Measurements from ENCODE around the gene NFKBIE.
A peak's percentile ranks its signal among the peaks of the same experiment; 100 is the strongest.

NFKBIE gene

DNA sequence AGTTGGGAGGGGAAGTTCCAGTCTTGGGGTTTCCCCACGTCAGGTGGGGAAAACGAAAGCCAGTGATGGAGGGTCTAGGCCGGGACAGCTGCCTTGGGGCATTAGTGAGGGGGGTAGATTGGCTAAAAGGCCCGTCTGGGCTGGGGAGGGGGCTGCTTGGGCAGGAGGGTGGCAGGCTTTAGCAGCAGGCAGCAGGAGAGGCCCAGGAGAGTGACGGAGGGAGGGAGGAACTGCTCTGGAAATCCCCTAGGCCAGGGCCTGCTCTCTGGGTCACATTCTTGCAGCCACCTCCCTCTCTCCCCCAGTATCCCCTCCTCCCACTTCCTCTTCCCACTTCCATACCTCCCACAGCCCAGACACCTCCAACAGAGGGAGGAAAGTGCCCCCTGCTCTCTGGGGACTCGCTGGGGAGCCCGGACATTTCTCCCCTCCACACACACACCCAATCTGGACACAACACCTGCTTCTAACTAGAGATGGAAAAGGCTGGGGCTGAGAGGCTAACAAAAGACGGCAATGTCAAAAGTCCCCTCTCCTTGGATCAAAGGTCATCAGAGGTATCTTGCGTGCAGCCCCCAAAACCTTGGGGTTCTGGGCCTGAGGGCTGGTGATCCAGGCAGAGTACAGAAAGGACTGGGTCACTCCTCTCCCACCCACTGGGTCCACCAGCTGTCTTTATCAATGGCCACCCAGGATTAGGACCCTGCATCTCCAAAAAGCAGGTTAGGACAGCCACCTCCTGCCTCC, 1.8 kb downstream of the NFKBIE start:
- peaks cover 18% of the 10 kb centered on the region for H4K20me1 ChIP-seq (ENCODE audit: insufficient read depth, low read length, poor library complexity, severe bottlenecking)
- peak overlapping the region; percentile 93 for H3K4me2 ChIP-seq (ENCODE audit: low read depth, low read length, poor library complexity, severe bottlenecking)
- H3K79me2 ChIP-seq (ENCODE audit: insufficient read depth, low read length), result peaks cover 36% of the 10 kb centered on the region
- H2AFZ ChIP-seq (ENCODE audit: low read length), result no peak overlapping the region
- no peaks in the 10 kb centered on the region for H3F3A ChIP-seq (ENCODE audit: low read depth)
- no peaks in the 10 kb centered on the region for H3K27me3 ChIP-seq (ENCODE audit: insufficient read depth, low read length, poor library complexity, severe bottlenecking)
- peaks cover 3% of the 10 kb centered on the region; the same call in 1 of the 2 replicates for H3K36me3 ChIP-seq (ENCODE audit: insufficient read depth, low read length)
- peaks cover 38% of the 10 kb centered on the region for H3K4me1 ChIP-seq (ENCODE audit: insufficient read depth, low read length, poor library complexity, severe bottlenecking)
- peak overlapping the region; percentile 85 for H3K4me3 ChIP-seq (ENCODE audit: low read length, poor library complexity, severe bottlenecking)
- H3K9ac ChIP-seq (ENCODE audit: low read depth, low read length, poor library complexity, severe bottlenecking), result peak overlapping the region; percentile 82
- H3K9me3 ChIP-seq (ENCODE audit: insufficient read depth, low read depth, low read length), result no peaks in the 10 kb centered on the region
- no peaks in the 10 kb centered on the region for H3K9me2 ChIP-seq (replicated peaks; ENCODE audit: low read depth, low read length)
- no peak for TF ChIP-seq CTCF (conservative IDR thresholded peaks at IDR 0.05; ENCODE audit: low read length)

DNA sequence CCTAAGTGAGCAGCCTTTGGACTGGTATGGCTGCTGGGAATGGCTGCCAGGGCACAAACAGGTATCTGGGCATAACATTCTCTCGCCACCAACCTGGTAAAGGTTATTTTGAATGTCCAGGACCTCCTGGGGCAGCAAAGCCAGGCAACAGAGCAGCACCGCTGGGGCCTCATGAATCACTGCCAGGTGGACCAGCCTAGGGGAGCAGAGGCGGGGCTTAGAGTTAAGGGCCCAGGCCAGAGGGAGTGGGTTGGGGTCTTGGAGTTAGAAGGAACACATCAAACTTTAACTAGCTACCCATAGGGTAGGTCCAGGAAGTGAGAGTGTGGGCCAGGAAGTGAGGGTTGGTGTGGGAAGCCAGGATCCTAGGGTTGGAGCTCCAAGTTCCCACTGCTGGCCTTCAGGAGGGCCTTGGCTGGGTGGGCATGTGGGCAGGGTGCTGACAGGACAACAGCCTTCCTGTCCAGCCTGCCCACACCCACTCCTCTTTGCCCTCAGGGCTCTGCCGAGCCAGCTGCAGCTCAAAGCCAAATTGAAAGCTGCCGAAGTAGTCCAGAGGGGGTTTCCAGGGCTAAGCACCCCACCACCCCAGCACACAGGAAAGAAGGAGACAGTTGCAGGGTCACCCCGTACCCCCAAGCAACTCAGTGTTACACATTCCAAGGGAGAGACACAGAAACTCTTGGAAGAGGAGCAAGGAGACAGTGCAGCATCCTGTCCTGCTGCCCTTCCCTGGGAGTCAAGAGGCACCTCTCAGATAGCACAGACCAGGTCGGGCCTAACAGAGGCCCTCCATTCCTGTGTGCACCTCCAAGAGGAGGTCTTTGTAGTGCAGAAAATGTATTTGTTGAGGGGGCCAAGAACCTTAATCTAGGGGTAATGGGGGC, 2.6 kb downstream of the NFKBIE start:
- Histone ChIP-seq H3K4me1 (ENCODE audit: insufficient read depth, low read length, poor library complexity, severe bottlenecking) (peaks cover 33% of the 10 kb centered on the region), H3K27me3 (ENCODE audit: insufficient read depth, low read length, poor library complexity, severe bottlenecking) (no peaks in the 10 kb centered on the region), H3F3A (ENCODE audit: low read depth) (no peaks in the 10 kb centered on the region), H3K9ac (ENCODE audit: low read depth, low read length, poor library complexity, severe bottlenecking) (peak overlapping the region; percentile 82), H3K79me2 (ENCODE audit: insufficient read depth, low read length) (peaks cover 36% of the 10 kb centered on the region), H4K20me1 (ENCODE audit: insufficient read depth, low read length, poor library complexity, severe bottlenecking) (peaks cover 18% of the 10 kb centered on the region), H3K9me2 (replicated peaks; ENCODE audit: low read depth, low read length) (no peaks in the 10 kb centered on the region), H3K36me3 (ENCODE audit: insufficient read depth, low read length) (peaks cover 3% of the 10 kb centered on the region; the same call in 1 of the 2 replicates), H3K4me3 (ENCODE audit: low read length, poor library complexity, severe bottlenecking) (peak overlapping the region; percentile 85), H3K9me3 (ENCODE audit: insufficient read depth, low read depth, low read length) (no peaks in the 10 kb centered on the region), H3K4me2 (ENCODE audit: low read depth, low read length, poor library complexity, severe bottlenecking) (peak overlapping the region; percentile 93), H2AFZ (ENCODE audit: low read length) (no peak overlapping the region)
- TF ChIP-seq CTCF (conservative IDR thresholded peaks at IDR 0.05; ENCODE audit: low read length), result no peak

- Histone ChIP-seq H3K9me2 (replicated peaks; ENCODE audit: low read depth, low read length) (no peaks in the 10 kb centered on the region), H3K9ac (ENCODE audit: low read depth, low read length, poor library complexity, severe bottlenecking) (no peak overlapping the region), H3K4me3 (ENCODE audit: low read length, poor library complexity, severe bottlenecking) (no peak overlapping the region), H3K36me3 (ENCODE audit: insufficient read depth, low read length) (peaks cover 3% of the 10 kb centered on the region; the same call in 1 of the 2 replicates), H3K9me3 (ENCODE audit: insufficient read depth, low read depth, low read length) (no peaks in the 10 kb centered on the region), H3K4me2 (ENCODE audit: low read depth, low read length, poor library complexity, severe bottlenecking) (peak overlapping the region; percentile 93), H4K20me1 (ENCODE audit: insufficient read depth, low read length, poor library complexity, severe bottlenecking) (peaks cover 18% of the 10 kb centered on the region), H2AFZ (ENCODE audit: low read length) (no peak overlapping the region), H3K4me1 (ENCODE audit: insufficient read depth, low read length, poor library complexity, severe bottlenecking) (peaks cover 34% of the 10 kb centered on the region), H3F3A (ENCODE audit: low read depth) (no peaks in the 10 kb centered on the region), H3K79me2 (ENCODE audit: insufficient read depth, low read length) (peaks cover 42% of the 10 kb centered on the region), H3K27me3 (ENCODE audit: insufficient read depth, low read length, poor library complexity, severe bottlenecking) (no peaks in the 10 kb centered on the region)
- TF ChIP-seq EZH2phosphoT487 (IDR thresholded peaks at IDR 0.05; ENCODE audit: borderline replicate concordance) (no peak), CTCF (conservative IDR thresholded peaks at IDR 0.05; ENCODE audit: low read length) (no peak)
Observed at GRCh38 chr6:44261581-44261980, 3.8 kb downstream of the NFKBIE start.
